Peyer's patch (tissue), 4 donors: Measurements from ENCODE around the gene NMT2.

Source experiments
- POLR2A ChIP-seq, 2 donors: fragments of 450-650 bp; IDR thresholded peaks; one replicate each; pipeline ENCODE4 v1.5.1; 2017; ENCODE audit warnings: antibody characterized with exemption in 2 of 2, mild to moderate bottlenecking in 2 of 2, moderate library complexity in 2 of 2
- TF ChIP-seq, protein P1 (sequence below), 6 experiments: fragments of 450-650 bp in 4 of 6; fragments of 200-600 bp in 2 of 6; sonication (generic) in 1 of 6; IDR thresholded peaks; one replicate each; pipeline ENCODE4 v1.5.1; 2017 to 2019; ENCODE audit warnings: antibody characterized with exemption in 6 of 6, mild to moderate bottlenecking in 3 of 6, moderate library complexity in 1 of 6

DNA sequence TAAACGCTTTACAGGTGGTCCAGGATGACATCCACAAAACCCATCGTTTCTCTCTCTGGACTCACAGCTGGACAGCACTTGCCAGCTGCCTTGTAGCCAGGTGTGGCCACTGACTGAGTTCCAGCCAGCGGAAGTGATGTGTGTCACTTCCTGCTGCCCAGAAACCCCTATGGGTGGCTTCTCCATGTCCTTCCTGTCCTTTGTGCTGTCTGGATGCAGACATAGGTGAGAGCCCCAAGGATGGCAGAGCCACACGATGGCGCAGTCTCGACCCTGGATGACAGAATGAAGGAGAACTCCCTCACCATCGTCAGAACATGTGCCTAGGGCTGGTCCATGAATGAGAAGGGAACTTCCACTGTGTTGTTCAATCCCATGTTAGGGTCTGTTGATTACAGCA, 22.1 kb downstream of the NMT2 start:
- TF ChIP-seq, protein P1, sequence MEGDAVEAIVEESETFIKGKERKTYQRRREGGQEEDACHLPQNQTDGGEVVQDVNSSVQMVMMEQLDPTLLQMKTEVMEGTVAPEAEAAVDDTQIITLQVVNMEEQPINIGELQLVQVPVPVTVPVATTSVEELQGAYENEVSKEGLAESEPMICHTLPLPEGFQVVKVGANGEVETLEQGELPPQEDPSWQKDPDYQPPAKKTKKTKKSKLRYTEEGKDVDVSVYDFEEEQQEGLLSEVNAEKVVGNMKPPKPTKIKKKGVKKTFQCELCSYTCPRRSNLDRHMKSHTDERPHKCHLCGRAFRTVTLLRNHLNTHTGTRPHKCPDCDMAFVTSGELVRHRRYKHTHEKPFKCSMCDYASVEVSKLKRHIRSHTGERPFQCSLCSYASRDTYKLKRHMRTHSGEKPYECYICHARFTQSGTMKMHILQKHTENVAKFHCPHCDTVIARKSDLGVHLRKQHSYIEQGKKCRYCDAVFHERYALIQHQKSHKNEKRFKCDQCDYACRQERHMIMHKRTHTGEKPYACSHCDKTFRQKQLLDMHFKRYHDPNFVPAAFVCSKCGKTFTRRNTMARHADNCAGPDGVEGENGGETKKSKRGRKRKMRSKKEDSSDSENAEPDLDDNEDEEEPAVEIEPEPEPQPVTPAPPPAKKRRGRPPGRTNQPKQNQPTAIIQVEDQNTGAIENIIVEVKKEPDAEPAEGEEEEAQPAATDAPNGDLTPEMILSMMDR (IDR thresholded peaks at IDR 0.05), result no peak
- no peak for TF ChIP-seq POLR2A (IDR thresholded peaks at IDR 0.05)
